GM12864 (cell line): ENCODE measurements around the gene CD6.

Source experiments
- DNase-seq: peaks from one replicate; pipeline ENCODE4 v3.0.0-alpha.2; 2011; ENCODE audit warnings: low read depth
- H3K4me3 ChIP-seq: 2 replicates; pipeline ENCODE4 v1.5.1; 2011; ENCODE audit warnings: mild to moderate bottlenecking, low read depth, low read length, control low read depth
- TF ChIP-seq, protein P1 (sequence below): IDR thresholded peaks from 2 replicates; pipeline ENCODE4 v1.5.1; 2011; ENCODE audit warnings: low read depth, mild to moderate bottlenecking, moderate library complexity, low read length, control low read depth, inconsistent platforms; ENCODE audit errors: missing control alignments

The CD6 gene

DNA sequence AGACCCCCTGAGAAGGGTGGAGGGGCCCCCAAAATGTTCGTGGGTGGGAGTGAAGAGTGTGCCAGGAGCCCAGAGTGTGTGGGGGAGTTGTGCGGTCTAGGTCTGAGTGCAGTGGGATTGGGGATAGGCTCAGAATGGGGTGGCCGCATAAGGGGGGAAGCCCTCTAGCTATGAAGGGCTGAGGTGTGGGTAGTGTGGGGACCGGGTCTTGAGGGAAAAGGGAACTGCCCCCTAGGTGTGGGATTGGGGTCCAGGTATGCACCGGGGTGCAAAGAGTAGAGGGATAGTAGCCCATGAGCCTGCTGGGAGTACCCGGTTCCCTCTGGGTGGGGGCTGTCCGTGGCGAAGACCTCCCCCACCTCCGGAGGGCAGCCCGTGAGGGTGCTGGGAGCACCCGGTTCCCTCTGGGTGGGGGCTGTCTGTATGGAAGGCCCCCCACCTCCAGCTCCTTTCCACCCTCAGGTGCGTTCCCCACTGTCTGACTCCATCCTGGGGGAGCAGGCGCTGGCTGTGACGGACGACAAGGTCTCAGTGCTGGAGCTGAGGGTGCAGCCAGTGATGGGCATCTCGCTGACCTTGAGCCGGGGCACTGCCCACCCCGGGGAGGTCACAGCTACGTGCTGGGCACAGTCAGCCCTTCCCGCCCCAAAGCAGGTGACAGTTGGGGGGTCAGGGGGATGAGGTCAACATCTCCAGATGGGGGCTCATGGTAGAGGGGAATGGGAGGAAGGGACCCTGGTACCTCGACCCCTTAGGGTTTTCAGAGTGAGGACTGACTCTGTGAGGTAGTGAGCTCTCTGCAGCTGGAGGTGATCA, 36.5 kb upstream of the CD6 start:
- DNase-seq = no peak
- TF ChIP-seq, protein P1, sequence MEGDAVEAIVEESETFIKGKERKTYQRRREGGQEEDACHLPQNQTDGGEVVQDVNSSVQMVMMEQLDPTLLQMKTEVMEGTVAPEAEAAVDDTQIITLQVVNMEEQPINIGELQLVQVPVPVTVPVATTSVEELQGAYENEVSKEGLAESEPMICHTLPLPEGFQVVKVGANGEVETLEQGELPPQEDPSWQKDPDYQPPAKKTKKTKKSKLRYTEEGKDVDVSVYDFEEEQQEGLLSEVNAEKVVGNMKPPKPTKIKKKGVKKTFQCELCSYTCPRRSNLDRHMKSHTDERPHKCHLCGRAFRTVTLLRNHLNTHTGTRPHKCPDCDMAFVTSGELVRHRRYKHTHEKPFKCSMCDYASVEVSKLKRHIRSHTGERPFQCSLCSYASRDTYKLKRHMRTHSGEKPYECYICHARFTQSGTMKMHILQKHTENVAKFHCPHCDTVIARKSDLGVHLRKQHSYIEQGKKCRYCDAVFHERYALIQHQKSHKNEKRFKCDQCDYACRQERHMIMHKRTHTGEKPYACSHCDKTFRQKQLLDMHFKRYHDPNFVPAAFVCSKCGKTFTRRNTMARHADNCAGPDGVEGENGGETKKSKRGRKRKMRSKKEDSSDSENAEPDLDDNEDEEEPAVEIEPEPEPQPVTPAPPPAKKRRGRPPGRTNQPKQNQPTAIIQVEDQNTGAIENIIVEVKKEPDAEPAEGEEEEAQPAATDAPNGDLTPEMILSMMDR = no peak
- no peak overlapping the region for H3K4me3 ChIP-seq

DNA sequence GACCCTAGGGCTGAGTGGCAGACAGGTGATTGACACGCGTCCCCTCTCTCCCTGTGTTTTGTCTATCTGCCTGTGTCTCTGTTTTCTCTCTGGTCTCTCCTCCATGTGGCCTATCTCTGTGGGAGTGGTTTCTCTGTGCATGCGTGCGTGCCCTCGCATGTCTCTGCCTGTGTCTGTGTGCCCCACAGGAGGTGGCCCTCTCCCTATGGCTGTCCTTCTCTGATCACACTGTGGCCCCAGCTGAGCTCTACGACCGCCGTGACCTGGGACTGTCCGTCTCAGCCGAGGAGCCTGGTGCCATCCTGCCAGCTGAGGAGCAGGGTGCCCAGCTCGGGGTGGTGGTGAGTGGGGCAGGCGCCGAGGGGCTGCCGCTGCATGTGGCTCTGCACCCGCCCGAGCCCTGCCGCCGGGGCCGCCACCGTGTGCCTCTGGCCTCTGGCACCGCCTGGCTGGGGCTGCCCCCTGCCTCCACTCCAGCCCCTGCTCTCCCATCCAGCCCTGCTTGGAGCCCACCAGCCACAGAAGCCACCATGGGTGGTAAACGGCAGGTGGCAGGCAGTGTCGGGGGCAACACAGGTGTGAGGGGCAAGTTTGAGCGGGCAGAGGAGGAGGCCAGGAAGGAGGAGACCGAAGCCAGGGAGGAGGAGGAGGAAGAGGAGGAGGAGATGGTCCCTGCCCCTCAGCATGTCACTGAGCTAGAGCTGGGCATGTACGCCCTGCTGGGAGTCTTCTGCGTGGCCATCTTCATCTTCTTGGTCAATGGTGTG, 35.6 kb upstream of the CD6 start:
- TF ChIP-seq, protein P1 = no peak
- H3K4me3 ChIP-seq = no peak overlapping the region
- no peak for DNase-seq

DNA sequence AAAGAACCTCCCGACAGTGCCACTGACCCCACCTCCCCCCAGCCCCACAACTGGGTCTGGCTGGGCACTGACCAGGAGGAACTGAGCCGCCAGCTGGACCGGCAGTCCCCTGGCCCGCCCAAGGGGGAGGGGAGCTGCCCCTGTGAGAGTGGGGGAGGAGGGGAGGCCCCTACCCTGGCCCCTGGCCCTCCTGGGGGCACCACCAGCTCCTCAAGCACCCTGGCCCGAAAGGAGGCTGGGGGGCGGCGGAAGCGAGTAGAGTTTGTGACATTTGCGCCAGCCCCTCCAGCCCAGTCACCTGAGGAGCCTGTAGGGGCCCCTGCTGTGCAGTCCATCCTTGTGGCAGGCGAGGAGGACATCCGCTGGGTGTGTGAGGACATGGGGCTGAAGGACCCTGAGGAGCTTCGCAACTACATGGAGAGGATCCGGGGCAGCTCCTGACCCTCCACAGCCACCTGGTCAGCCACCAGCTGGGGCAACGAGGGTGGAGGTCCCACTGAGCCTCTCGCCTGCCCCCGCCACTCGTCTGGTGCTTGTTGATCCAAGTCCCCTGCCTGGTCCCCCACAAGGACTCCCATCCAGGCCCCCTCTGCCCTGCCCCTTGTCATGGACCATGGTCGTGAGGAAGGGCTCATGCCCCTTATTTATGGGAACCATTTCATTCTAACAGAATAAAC, 34.9 kb upstream of the CD6 start:
- DNase-seq = no peak
- H3K4me3 ChIP-seq = no peak overlapping the region
- TF ChIP-seq, protein P1 = no peak

DNA sequence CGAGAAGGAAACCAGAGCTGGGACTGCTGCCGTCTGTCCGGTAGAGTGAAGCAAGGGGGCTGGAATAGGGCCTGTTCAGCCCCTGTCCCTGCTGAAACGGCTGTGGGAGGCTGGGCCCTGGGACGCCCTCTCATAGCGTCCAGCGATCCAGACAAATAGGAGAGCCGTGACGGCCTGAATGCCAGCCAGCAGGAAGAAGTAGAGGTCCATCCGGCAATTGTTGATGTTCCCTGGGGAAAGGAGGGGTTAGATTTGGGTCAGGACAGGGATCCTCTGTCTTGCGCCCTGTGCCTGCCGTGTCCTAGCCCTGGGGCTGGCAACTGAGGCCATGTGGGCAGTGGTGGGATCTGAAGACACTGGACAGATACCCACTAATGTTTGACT, 34.3 kb upstream of the CD6 start:
- TF ChIP-seq, protein P1 = no peak
- no peak for DNase-seq
- no peak overlapping the region for H3K4me3 ChIP-seq

DNA sequence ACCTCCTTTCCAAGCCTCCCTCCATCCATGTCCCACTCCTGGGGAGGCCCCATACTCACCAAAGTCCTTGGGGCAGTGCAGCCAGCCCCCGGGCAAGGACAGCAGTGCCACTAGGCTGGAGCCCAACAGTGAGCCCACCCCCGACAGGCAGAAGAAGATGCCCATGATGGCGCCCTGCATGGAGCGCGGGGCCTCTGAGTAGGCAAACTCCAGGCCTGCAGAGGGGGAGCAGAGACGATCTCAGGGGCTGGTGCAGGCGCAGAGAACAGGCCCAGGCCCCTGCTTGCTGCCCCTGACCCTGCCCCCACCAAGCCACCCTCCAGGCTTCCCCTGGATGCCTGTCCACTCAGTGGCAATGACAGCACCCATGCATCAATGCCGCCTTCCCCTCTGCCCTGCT, 33.7 kb upstream of the CD6 start:
- TF ChIP-seq, protein P1 = no peak
- DNase-seq = no peak
- H3K4me3 ChIP-seq = no peak overlapping the region

DNA sequence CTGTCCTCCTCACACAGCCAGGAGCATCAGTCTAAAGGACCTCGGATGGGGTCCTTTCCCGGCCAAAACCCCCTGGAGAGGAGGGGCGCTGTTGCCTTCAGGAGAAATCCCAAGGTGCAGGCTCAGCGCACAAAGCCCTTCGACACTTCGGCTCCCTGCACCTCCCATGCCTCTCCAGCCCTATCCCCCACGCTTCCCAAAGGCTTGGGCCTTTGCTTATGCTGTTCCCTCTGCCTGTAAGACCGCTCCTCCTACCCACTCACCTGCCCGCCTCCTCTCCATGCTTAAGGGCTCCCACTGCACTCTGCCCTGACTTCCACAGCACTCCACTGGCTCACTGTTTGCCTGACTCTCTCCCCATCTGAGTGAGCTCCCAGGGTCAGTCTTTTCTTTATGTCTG, 33.0 kb upstream of the CD6 start:
- TF ChIP-seq, protein P1 = no peak
- DNase-seq = no peak
- no peak overlapping the region for H3K4me3 ChIP-seq
